ENCODE data around the gene CLTCL1. TPM values are rescaled to one million over a fixed set of nuclear protein-coding genes. Genes with fewer than 3 reads are reported as not detected.
"Not testable (repeated sequence)": the region's sequence is repeated elsewhere in the genome, so short reads cannot be mapped to it uniquely, and the experiment has no call there.

The CLTCL1 gene
- total and polyA plus RNA-seq, 9 of the 15 experiments (the other 6 are each of a cell fraction or from before 2014, with no cell fraction given), result 1.1 to 11.7 (median 5.0) TPM

DNA sequence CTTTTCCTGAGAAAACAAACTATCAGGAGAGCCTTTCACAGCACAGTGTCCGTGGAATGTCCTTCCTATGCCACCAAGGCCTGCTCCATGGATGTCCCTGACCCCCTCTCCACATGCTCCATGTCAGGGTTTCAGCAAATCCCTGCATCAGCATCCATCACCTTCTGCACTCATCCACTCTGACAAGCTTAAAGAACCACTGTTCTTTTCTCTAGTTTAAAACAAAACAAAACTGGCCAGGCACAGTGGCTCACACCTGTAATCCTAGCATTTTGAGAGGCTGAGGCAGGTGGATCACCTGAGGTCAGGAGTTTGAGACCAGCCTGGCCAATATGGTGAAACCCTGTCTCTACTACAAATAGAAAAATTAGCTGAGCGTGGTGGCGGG, 88.7 kb downstream of the CLTCL1 start (continued):
- TF ChIP-seq C11orf30 (IDR thresholded peaks at IDR 0.05; ENCODE audit: low read depth) (peak; percentile 73; the same call in 1 of the 2 replicates), ZNF316 (IDR thresholded peaks at IDR 0.05) (peak; percentile 80), PHB (CRISPR knock-in tag; IDR thresholded peaks at IDR 0.05) (0 out of 2 replicates have a peak, but pooled peaks have one; percentile 27), FOXM1 (IDR thresholded peaks at IDR 0.05; ENCODE audit: low read depth) (peak; percentile 12; the same call in 1 of the 2 replicates), STAG1 (CRISPR knock-in tag; IDR thresholded peaks at IDR 0.05; ENCODE audit: borderline replicate concordance) (0 out of 2 replicates have a peak, but pooled peaks have one; percentile 18)
- TF ChIP-seq, protein P1, sequence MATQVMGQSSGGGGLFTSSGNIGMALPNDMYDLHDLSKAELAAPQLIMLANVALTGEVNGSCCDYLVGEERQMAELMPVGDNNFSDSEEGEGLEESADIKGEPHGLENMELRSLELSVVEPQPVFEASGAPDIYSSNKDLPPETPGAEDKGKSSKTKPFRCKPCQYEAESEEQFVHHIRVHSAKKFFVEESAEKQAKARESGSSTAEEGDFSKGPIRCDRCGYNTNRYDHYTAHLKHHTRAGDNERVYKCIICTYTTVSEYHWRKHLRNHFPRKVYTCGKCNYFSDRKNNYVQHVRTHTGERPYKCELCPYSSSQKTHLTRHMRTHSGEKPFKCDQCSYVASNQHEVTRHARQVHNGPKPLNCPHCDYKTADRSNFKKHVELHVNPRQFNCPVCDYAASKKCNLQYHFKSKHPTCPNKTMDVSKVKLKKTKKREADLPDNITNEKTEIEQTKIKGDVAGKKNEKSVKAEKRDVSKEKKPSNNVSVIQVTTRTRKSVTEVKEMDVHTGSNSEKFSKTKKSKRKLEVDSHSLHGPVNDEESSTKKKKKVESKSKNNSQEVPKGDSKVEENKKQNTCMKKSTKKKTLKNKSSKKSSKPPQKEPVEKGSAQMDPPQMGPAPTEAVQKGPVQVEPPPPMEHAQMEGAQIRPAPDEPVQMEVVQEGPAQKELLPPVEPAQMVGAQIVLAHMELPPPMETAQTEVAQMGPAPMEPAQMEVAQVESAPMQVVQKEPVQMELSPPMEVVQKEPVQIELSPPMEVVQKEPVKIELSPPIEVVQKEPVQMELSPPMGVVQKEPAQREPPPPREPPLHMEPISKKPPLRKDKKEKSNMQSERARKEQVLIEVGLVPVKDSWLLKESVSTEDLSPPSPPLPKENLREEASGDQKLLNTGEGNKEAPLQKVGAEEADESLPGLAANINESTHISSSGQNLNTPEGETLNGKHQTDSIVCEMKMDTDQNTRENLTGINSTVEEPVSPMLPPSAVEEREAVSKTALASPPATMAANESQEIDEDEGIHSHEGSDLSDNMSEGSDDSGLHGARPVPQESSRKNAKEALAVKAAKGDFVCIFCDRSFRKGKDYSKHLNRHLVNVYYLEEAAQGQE (IDR thresholded peaks at IDR 0.05; ENCODE audit: borderline replicate concordance), result not testable (repeated sequence)
- TF ChIP-seq, protein P1 (CRISPR knock-in tag; IDR thresholded peaks at IDR 0.05; ENCODE audit: low read depth), result 0 out of 2 replicates have a peak, but pooled peaks have one; percentile 70
- TF ChIP-seq FOXM1 (CRISPR knock-in tag; IDR thresholded peaks at IDR 0.05; ENCODE audit: low read depth), result not testable (repeated sequence)
- TF ChIP-seq, protein P2, sequence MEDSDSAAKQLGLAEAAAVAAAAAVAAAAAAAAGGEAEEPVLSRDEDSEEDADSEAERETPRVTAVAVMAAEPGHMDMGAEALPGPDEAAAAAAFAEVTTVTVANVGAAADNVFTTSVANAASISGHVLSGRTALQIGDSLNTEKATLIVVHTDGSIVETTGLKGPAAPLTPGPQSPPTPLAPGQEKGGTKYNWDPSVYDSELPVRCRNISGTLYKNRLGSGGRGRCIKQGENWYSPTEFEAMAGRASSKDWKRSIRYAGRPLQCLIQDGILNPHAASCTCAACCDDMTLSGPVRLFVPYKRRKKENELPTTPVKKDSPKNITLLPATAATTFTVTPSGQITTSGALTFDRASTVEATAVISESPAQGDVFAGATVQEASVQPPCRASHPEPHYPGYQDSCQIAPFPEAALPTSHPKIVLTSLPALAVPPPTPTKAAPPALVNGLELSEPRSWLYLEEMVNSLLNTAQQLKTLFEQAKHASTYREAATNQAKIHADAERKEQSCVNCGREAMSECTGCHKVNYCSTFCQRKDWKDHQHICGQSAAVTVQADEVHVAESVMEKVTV (CRISPR knock-in tag; IDR thresholded peaks at IDR 0.05), result 0 out of 2 replicates have a peak, but pooled peaks have one; percentile 2
- TF ChIP-seq, protein P3, sequence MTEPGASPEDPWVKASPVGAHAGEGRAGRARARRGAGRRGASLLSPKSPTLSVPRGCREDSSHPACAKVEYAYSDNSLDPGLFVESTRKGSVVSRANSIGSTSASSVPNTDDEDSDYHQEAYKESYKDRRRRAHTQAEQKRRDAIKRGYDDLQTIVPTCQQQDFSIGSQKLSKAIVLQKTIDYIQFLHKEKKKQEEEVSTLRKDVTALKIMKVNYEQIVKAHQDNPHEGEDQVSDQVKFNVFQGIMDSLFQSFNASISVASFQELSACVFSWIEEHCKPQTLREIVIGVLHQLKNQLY (CRISPR knock-in tag; conservative IDR thresholded peaks at IDR 0.05), result 0 out of 4 replicates have a peak, but pooled peaks of 1 of the 2 experiments have one; percentile 6
